ENCODE measurements around the gene FURIN.
"Not testable (repeated sequence)": the region's sequence is repeated elsewhere in the genome, so short reads cannot be mapped to it uniquely, and the experiment has no call there.

FURIN gene

DNA sequence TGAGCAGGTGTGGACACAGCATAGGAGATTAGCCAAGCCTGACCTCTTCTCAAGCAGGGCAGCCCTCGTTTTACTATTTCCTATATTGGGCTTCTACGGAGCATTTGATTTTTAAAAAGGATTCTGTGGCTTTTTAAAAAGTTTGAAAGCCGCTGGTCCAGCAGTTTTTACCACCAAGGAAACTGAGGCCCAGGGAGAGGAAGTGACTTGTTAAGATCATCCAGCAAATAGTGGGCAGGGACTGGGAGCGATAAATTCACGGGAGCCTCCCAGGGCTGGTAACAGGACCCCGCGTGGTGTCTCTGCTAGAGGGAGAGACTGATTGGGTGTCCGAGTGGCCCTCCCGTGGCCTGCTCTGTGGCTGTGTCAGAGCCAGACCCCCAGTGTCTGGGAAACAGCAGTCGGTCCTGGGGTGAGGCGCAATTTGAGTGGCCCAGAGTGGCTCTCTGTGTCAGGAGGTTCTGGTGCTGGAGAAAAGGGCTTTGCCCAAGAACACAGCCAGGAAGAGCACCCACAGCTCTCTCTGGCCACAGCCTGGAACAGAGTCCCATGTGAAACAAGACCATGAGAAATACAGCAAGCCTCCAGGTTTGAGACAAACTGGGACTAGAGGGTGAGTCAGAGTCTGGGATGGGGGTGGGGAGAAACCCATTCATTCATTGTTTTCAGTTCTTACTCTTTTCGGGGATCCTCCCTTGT, 4.2 kb downstream of the FURIN start:
- TF ChIP-seq, protein P1, sequence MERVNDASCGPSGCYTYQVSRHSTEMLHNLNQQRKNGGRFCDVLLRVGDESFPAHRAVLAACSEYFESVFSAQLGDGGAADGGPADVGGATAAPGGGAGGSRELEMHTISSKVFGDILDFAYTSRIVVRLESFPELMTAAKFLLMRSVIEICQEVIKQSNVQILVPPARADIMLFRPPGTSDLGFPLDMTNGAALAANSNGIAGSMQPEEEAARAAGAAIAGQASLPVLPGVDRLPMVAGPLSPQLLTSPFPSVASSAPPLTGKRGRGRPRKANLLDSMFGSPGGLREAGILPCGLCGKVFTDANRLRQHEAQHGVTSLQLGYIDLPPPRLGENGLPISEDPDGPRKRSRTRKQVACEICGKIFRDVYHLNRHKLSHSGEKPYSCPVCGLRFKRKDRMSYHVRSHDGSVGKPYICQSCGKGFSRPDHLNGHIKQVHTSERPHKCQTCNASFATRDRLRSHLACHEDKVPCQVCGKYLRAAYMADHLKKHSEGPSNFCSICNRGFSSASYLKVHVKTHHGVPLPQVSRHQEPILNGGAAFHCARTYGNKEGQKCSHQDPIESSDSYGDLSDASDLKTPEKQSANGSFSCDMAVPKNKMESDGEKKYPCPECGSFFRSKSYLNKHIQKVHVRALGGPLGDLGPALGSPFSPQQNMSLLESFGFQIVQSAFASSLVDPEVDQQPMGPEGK (CRISPR knock-in tag; IDR thresholded peaks at IDR 0.05; ENCODE audit: borderline replicate concordance): no peak
- TF ChIP-seq, protein P2, sequence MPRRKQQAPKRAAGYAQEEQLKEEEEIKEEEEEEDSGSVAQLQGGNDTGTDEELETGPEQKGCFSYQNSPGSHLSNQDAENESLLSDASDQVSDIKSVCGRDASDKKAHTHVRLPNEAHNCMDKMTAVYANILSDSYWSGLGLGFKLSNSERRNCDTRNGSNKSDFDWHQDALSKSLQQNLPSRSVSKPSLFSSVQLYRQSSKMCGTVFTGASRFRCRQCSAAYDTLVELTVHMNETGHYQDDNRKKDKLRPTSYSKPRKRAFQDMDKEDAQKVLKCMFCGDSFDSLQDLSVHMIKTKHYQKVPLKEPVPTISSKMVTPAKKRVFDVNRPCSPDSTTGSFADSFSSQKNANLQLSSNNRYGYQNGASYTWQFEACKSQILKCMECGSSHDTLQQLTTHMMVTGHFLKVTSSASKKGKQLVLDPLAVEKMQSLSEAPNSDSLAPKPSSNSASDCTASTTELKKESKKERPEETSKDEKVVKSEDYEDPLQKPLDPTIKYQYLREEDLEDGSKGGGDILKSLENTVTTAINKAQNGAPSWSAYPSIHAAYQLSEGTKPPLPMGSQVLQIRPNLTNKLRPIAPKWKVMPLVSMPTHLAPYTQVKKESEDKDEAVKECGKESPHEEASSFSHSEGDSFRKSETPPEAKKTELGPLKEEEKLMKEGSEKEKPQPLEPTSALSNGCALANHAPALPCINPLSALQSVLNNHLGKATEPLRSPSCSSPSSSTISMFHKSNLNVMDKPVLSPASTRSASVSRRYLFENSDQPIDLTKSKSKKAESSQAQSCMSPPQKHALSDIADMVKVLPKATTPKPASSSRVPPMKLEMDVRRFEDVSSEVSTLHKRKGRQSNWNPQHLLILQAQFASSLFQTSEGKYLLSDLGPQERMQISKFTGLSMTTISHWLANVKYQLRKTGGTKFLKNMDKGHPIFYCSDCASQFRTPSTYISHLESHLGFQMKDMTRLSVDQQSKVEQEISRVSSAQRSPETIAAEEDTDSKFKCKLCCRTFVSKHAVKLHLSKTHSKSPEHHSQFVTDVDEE (CRISPR knock-in tag; IDR thresholded peaks at IDR 0.05): no peak
- TF ChIP-seq ARNTL (CRISPR knock-in tag; IDR thresholded peaks at IDR 0.05; ENCODE audit: borderline replicate concordance, low read depth): no peak
- no peak for TF ChIP-seq TCF4 (CRISPR knock-in tag; IDR thresholded peaks at IDR 0.05; ENCODE audit: borderline replicate concordance)
- TF ChIP-seq ZC3H10 (CRISPR knock-in tag; IDR thresholded peaks at IDR 0.05): no peak
- peak; percentile 60 for ATAC-seq

DNA sequence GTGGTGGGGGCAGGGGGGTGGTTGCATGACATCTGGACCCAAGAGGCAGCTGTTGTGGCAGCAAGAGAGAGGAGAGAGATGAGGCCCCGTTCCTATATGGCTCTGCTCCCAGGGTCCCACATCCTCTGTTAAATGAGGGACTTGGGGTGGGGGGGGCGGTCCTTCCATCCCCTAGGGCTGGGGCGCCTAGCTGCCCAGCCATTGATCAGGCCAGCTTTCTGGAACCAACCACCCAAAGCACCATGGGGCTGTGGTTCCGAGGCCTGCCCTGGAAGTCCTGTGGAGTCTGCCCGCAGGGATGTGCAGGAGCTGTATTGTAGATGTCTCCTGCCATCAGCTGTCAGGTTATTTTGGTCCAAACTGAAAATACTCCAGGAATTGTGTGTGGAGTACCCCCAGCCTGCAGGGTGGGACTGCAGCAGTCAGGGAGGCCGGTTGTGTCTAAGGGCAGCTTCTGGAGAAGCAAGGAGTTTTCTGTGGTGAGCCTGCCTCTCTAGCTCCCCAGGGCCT, 5.2 kb downstream of the FURIN start:
- no peak for TF ChIP-seq TOX (CRISPR knock-in tag; IDR thresholded peaks at IDR 0.05; ENCODE audit: borderline replicate concordance)
- no peak for TF ChIP-seq ZC3H10 (CRISPR knock-in tag; IDR thresholded peaks at IDR 0.05)
- no peak for TF ChIP-seq GLIS3 (CRISPR knock-in tag; IDR thresholded peaks at IDR 0.05)
- TF ChIP-seq TCF4 (CRISPR knock-in tag; IDR thresholded peaks at IDR 0.05; ENCODE audit: borderline replicate concordance): no peak
- TF ChIP-seq PPARA (CRISPR knock-in tag; IDR thresholded peaks at IDR 0.05; ENCODE audit: borderline replicate concordance): no peak
- no peak for TF ChIP-seq ZFP30 (CRISPR knock-in tag; IDR thresholded peaks at IDR 0.05)
- no peak for TF ChIP-seq RARB (CRISPR knock-in tag; IDR thresholded peaks at IDR 0.05)
- TF ChIP-seq SNAI2 (CRISPR knock-in tag; IDR thresholded peaks at IDR 0.05): no peak
- TF ChIP-seq, protein P3, sequence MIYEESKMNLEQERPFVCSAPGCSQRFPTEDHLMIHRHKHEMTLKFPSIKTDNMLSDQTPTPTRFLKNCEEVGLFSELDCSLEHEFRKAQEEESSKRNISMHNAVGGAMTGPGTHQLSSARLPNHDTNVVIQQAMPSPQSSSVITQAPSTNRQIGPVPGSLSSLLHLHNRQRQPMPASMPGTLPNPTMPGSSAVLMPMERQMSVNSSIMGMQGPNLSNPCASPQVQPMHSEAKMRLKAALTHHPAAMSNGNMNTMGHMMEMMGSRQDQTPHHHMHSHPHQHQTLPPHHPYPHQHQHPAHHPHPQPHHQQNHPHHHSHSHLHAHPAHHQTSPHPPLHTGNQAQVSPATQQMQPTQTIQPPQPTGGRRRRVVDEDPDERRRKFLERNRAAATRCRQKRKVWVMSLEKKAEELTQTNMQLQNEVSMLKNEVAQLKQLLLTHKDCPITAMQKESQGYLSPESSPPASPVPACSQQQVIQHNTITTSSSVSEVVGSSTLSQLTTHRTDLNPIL (CRISPR knock-in tag; IDR thresholded peaks at IDR 0.05; ENCODE audit: low read depth): no peak
- no peak for ATAC-seq

DNA sequence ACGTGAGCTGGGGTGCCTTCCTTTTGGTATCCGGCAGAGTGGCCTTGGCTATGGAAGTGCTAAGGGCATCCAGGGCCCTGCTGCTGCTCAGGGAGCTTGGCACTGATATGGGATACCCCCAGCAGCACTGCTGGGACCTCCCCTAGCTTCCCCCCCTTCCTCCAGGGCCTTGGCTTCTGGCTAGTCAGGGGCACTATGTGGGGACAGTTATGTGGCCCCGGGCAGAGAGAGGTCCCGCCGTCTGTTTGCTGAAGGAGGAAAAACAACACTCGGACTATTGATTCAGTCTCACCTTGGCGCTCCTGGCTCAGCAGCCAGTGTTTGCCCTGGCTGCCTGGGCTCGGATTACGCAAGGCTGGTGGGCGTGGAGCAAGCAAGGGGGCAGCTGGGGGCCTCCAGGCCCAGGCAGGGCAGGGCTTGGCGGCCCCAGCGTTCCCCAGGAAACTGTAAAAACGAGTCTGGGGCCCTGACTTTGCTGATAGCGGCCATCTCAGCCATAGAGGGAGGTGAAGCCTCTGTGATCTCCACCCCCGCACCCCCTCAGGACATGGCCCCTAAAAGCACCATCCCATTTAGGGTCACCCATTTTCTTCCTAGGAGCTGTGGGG, 5.7 kb downstream of the FURIN start:
- no peak for ATAC-seq
- TF ChIP-seq OSR1 (CRISPR knock-in tag; IDR thresholded peaks at IDR 0.05): no peak
- TF ChIP-seq SNAI2 (CRISPR knock-in tag; IDR thresholded peaks at IDR 0.05): no peak
- TF ChIP-seq ZNF8 (CRISPR knock-in tag; IDR thresholded peaks at IDR 0.05): no peak
- TF ChIP-seq PPARA (CRISPR knock-in tag; IDR thresholded peaks at IDR 0.05; ENCODE audit: borderline replicate concordance): no peak
- no peak for TF ChIP-seq GLIS3 (CRISPR knock-in tag; IDR thresholded peaks at IDR 0.05)
- TF ChIP-seq, protein P2 (CRISPR knock-in tag; IDR thresholded peaks at IDR 0.05): no peak
- TF ChIP-seq ARNTL (CRISPR knock-in tag; IDR thresholded peaks at IDR 0.05; ENCODE audit: borderline replicate concordance, low read depth): no peak
- no peak for TF ChIP-seq TOX (CRISPR knock-in tag; IDR thresholded peaks at IDR 0.05; ENCODE audit: borderline replicate concordance)
- no peak for TF ChIP-seq ZC3H10 (CRISPR knock-in tag; IDR thresholded peaks at IDR 0.05)
- TF ChIP-seq, protein P4, sequence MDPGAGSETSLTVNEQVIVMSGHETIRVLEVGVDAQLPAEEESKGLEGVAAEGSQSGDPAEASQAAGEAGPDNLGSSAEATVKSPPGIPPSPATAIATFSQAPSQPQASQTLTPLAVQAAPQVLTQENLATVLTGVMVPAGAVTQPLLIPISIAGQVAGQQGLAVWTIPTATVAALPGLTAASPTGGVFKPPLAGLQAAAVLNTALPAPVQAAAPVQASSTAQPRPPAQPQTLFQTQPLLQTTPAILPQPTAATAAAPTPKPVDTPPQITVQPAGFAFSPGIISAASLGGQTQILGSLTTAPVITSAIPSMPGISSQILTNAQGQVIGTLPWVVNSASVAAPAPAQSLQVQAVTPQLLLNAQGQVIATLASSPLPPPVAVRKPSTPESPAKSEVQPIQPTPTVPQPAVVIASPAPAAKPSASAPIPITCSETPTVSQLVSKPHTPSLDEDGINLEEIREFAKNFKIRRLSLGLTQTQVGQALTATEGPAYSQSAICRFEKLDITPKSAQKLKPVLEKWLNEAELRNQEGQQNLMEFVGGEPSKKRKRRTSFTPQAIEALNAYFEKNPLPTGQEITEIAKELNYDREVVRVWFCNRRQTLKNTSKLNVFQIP (CRISPR knock-in tag; IDR thresholded peaks at IDR 0.05; ENCODE audit: borderline replicate concordance, low read depth): no peak

DNA sequence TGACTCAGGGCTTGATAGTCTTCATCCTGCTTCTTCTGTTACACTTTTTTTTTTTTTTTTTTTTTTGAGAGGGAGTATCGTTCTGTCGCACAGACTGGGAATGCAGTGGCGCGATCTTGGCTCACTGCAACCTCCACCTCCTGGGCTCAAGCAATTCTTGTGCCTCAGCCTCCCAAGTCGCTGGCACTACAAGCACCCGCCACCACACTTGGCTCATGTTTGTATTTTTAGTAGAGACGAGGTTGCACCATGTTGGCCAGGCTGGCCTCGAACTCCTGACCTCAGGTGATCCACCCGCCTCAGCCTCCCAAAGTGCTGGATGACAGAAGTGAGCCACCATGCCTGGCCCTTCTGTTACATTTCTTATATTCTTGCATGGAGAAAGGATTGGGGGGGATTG, 6.6 kb downstream of the FURIN start:
- not testable (repeated sequence) for ATAC-seq

Data from SK-N-SH treated with all-trans-retinoic acid at 6 μM for 48 hours (cell line).